HG03025 (cell line): ENCODE results near the gene KNDC1.
"Not testable (repeated sequence)": the region's sequence is repeated elsewhere in the genome, so short reads cannot be mapped to it uniquely, and the experiment has no call there.

Experiments
- ATAC-seq: cut with Tn5 transposase; IDR thresholded peaks from one replicate; pipeline ENCODE4 v1.9.1; 2021; ENCODE audit warnings: mild to moderate bottlenecking, moderate library complexity; ENCODE audit not compliant: unreplicated experiment, low FRiP score

Gene KNDC1

DNA sequence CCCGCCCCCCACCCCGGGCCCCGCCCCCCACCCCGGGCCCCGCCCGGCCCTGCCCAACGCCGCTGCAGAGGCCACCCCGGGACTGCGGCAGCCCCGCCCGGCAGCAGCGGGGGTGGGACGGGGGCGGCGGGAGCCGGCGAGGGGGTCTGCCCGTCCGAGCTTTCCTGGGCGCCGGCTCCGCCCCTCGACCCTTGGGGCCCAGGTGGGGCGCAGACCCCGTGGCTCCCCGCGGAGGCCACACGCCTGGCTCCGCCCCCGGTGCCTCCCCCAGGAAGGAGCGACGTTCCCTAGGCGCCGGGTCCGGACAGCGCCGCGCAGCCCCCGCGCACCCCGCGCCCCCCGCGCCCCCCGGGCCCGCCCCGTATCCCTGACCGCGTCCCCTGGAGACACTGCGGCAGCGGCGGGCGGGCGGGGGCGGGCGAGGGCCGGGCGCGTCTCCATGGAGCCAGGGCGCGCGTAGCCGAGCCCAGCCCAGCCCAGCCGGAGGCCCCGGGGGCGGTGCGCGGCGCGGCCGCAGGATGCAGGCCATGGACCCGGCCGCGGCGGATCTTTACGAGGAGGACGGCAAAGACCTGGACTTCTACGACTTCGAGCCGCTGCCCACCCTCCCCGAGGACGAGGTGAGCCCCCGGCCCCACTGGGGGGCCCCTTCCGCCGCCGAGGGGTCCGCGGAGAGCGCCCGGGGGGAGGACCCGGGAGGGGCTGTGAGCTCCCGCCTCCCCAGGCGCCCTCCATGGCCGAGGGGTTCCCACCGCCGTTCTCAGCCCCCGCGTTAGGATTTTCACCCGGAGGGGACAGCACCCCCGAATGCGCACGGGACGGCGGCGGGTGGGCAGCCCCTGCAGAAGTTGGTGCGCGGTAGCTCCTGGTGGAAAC lies at the start of gene KNDC1:
TSS of gene KNDC1 (plus strand) at position 270 of the 876 bp plus-strand sequence. CDS start at position 519, 249 bp downstream.
- ATAC-seq, result no peak

GRCh38 chr10:133110609-133111275 lies 49.3 kb upstream of the KNDC1 start:
- ATAC-seq, result no peak

DNA sequence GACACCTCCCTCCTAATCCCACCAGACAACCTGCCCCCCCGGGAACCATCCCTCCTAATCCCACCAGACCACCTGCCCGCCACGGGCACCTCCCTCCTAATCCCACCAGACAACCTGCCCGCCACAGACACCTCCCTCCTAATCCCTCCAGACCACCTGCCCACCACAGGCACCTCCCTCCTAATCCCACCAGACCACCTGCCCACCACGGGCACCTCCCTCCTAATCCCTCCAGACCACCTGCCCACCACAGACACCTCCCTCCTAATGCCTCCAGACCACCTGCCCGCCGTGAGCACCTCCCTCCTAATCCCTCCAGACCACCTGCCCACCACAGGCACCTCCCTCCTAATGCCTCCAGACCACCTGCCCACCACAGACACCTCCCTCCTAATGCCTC lies 48.4 kb upstream of the KNDC1 start:
- not testable (repeated sequence) for ATAC-seq

- no peak for ATAC-seq
These were observed 46.7 kb upstream of the KNDC1 start for GRCh38 chr10:133113146-133113830.

GRCh38 chr10:133113847-133114246 lies 46.2 kb upstream of the KNDC1 start:
- ATAC-seq, result no peak

DNA sequence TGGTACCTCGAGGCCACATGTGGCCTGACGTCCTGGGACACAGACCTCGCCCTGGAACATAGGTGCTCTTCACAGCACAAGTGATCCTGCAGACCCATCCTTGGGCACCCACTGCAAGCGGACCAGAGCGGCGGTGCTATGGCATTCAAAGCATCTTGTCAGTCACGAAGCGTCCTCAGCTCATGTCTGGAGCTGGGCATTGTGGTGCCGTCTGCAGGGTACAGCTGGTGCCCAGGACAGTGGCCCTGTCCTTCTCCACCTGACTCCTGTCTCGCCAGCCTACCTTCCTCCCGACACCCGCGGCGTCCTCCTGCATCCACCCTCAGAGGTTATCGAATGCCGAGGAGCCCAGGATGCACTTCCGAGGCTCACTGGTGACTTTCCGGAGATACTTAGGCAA lies 45.8 kb upstream of the KNDC1 start:
- no peak for ATAC-seq

GRCh38 chr10:133114726-133115452 lies 45.1 kb upstream of the KNDC1 start:
- ATAC-seq, result no peak

GRCh38 chr10:133115453-133115842 lies 44.6 kb upstream of the KNDC1 start:
- ATAC-seq, result no peak

- no peak for ATAC-seq
These were observed 44.0 kb upstream of the KNDC1 start for GRCh38 chr10:133115976-133116375.

DNA sequence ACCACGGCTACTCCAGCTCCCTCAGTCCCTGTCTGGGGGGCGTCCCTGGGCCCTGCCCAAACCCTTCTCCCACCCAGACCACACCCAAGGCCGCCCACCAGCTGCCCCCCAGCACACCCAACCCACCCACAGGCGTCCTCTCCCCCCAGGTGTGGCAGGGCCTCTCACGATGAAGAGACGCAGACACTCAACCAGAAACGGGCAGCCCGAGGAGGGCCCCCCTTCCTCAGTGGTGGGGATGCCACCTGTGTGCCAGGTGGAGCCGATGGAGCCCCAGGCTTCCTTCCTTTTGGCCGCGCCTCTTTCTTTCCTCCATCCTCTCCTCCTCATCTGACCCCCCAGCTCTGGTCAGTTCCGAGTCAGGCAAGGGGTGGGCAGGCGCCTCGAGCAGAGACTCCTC lies 43.6 kb upstream of the KNDC1 start:
- ATAC-seq, result no peak

DNA sequence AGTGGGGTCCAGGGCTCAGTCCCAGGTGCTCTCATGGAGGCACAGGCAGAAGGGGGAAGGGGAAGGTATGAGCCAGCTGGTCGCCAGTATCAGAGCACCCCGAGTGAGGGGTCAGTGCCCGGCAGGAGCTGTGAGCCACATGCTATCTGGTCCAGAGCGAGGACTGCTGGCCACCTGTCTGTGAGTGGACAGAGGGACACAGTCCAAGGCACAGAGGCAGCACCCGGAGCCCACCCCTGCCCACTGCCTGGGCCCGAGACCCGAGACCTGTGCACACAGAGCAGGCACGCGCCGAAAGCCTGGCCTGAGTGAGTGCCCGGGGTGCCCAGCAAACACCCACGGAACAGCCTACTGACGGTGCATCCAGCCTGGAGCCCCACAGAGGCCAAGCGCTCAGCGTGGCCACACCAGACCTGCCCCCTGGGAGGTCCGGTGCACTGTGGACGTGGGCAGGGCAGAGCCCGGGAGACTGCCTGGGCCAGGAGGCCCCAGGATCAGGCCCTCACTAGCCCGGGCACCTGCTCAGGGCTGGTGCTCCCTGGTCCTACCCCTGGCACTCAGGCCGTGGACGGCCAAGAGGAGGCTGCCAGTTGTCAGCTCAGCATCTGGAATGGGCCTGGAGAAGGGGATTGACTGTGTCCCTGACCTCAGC lies 42.9 kb upstream of the KNDC1 start:
- ATAC-seq, result no peak

DNA sequence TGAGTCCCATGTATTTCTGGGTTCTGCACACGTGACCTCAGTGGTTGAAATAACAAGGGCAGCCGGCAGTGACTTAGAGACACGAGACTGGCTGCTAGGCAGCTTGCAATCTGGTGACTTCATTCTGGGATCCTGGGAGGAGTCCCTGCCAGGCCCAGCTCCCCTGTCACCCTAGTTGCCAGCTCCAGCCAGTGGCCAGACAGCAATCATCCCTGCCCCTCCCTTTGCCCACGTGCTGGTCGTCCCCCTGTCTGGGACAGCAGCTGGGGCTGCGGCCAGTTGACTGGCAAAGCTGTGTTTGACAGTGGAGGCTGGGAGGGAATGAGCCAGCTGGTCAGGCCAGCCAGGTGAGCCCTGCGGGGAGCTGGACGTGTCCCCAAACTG lies 42.3 kb upstream of the KNDC1 start:
- no peak for ATAC-seq

DNA sequence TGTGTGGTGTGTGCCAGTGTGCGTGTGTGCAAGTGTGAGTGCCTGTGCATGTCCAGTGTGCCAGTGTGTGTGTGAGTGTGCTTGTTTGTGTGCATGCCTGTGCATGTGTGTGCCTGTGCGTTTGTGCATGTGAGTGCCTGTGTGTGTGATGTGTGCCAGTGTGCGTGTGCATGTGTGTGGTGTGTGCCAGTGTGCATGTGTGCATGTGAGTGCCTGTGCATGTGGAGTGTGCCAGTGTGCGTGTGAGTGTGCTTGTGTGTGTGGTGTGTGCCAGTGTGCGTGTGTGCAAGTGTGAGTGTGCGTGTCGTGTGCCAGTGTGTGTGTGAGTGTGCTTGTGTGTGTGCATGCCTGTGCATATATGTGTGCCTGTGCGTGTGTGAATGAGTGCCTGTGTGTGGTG lies 38.5 kb upstream of the KNDC1 start:
- no peak for ATAC-seq

GRCh38 chr10:133122171-133122935 lies 37.7 kb upstream of the KNDC1 start:
- ATAC-seq, result no peak

GRCh38 chr10:133123050-133123745 lies 36.8 kb upstream of the KNDC1 start:
- no peak for ATAC-seq

GRCh38 chr10:133123746-133124356 lies 36.2 kb upstream of the KNDC1 start:
- no peak for ATAC-seq

- ATAC-seq, result no peak
These were observed 35.4 kb upstream of the KNDC1 start for GRCh38 chr10:133124357-133125211.

- no peak for ATAC-seq
These were observed 34.1 kb upstream of the KNDC1 start for GRCh38 chr10:133125901-133126300.
